ENCODE results near the gene TRIM14. TPM values are rescaled to one million over a fixed set of nuclear protein-coding genes. Genes with fewer than 3 reads are reported as not detected.

TRIM14 gene
- total and polyA plus RNA-seq, 10 of the 15 experiments (the other 5 are each of a cell fraction or from before 2014, with no cell fraction given): 8.6 to 53.3 (median 35.7) TPM

- Histone ChIP-seq H3K79me2 (ENCODE audit: control insufficient read depth, insufficient read depth, low read length) (no peaks in the 10 kb centered on the region), H3K27me3 (replicated peaks in 1 of 2; ENCODE audit: control insufficient read depth in 2 of 2, insufficient read depth in 2 of 2, low read length in 1 of 2) (no peaks in the 10 kb centered on the region), H4K20me1 (ENCODE audit: control insufficient read depth, insufficient read depth) (no peaks in the 10 kb centered on the region), H3K4me3 (no peak overlapping the region), H3K4me2 (ENCODE audit: control insufficient read depth, insufficient read depth) (no peak overlapping the region), H3K4me1 (ENCODE audit: control insufficient read depth, insufficient read depth, low read length) (peaks cover 5% of the 10 kb centered on the region; the same call in 1 of the 2 replicates), H2AFZ (ENCODE audit: control insufficient read depth, low read depth, low read length) (no peak overlapping the region), H3K9ac (ENCODE audit: control insufficient read depth, insufficient read depth, low read length) (no peak overlapping the region), H3K27ac (ENCODE audit: control insufficient read depth, insufficient read depth) (no peak overlapping the region), H3K36me3 (ENCODE audit: control insufficient read depth in 2 of 2, insufficient read depth in 2 of 2, low read length in 1 of 2) (no peaks in the 10 kb centered on the region), H3K9me3 (replicated peaks; ENCODE audit: control insufficient read depth, insufficient read depth, low read length) (no peaks in the 10 kb centered on the region)
- POLR2A ChIA-PET: no interaction called here
- intact Hi-C loops (cut with micrococcal nuclease; ENCODE audit: unreplicated experiment): no loop called here
- CTCF ChIA-PET: interaction anchor here (0.9 to 1.3 kb wide), 3 partner anchors 27 to 85 kb away, joined by 3 to 4 read pairs (median 4); no protein-coding TSS in a partner anchor
- RAD21 ChIA-PET (ENCODE audit: unreplicated experiment): no interaction called here
- 54% methylated on average over 6 of the region's 6 CpGs for WGBS (ENCODE audit: insufficient coverage, insufficient replicate concordance, low lambda C conversion rate, missing lambda C conversion rate)
- BruUV-seq (replicated peaks): no TSS peak
- in situ Hi-C loops (cut with MboI): no loop called here
- DNase-seq (ENCODE audit: low read depth, low spot score) (no peak), ATAC-seq (no peak), FAIRE-seq (no peak)
- SMC1A ChIA-PET (ENCODE audit: uncharacterized antibody, unreplicated experiment): interaction anchor here (1.0 kb wide), 1 partner anchor 32 kb away, joined by 3 read pairs; no protein-coding TSS in a partner anchor
- TF ChIP-seq KLF5 (IDR thresholded peaks at IDR 0.05; ENCODE audit: partially characterized antibody) (no peak), SP1 (IDR thresholded peaks at IDR 0.05; ENCODE audit: low read depth, low read length) (no peak), ZNF274 (IDR thresholded peaks at IDR 0.05; ENCODE audit: insufficient read depth, insufficient read length) (no peak), NBN (IDR thresholded peaks at IDR 0.05) (no peak), ZBTB4 (CRISPR knock-in tag; IDR thresholded peaks at IDR 0.05) (no peak), ATF2 (IDR thresholded peaks at IDR 0.05; ENCODE audit: low read length) (no peak), SMAD1 (IDR thresholded peaks at IDR 0.05; ENCODE audit: low read depth, partially characterized antibody) (no peak), HCFC1 (IDR thresholded peaks at IDR 0.05; ENCODE audit: low read length) (no peak), PML (IDR thresholded peaks at IDR 0.05; ENCODE audit: low read length) (no peak), FOXM1 (IDR thresholded peaks at IDR 0.05; ENCODE audit: low read depth, low read length) (no peak), TCF7 (IDR thresholded peaks at IDR 0.05; ENCODE audit: borderline replicate concordance) (no peak), SMAD5 (IDR thresholded peaks at IDR 0.05; ENCODE audit: low read depth) (no peak), SMARCA5 (IDR thresholded peaks at IDR 0.05) (no peak), PBX3 (IDR thresholded peaks at IDR 0.05; ENCODE audit: insufficient replicate concordance, low read depth, low read length) (no peak), POLR2A (IDR thresholded peaks at IDR 0.05; ENCODE audit: low read depth, low read length) (no peak), CBX3 (IDR thresholded peaks at IDR 0.05; ENCODE audit: borderline replicate concordance, low read depth) (no peak), MTA3 (IDR thresholded peaks at IDR 0.05; ENCODE audit: borderline replicate concordance, low read length) (no peak), CTCF (IDR thresholded peaks at IDR 0.05 in 2 of 3, conservative IDR thresholded peaks at IDR 0.05 in 1 of 3; ENCODE audit: control insufficient read depth in 2 of 3, extremely low read depth in 1 of 3, insufficient read depth in 1 of 3, low read depth in 3 of 3, low read length in 3 of 3) (no peak), EED (IDR thresholded peaks at IDR 0.05; ENCODE audit: low read depth) (no peak), NR2C2 (IDR thresholded peaks at IDR 0.05; ENCODE audit: borderline replicate concordance, control insufficient read depth, insufficient read length, low read depth) (no peak)
These were observed 40.8 kb upstream of the TRIM14 start for GRCh38 chr9:98159790-98160189.
